Measurements from ENCODE around the gene SPHK1. TPM values are rescaled to one million over a fixed set of nuclear protein-coding genes. Genes with fewer than 3 reads are reported as not detected.
A peak's percentile ranks its signal among the peaks of the same experiment; 100 is the strongest.

Gene SPHK1
- total RNA-seq, 1 donor from 2014 or later, result 15.2 TPM

GRCh38 chr17:76384987-76385891 lies 830 bp downstream of the SPHK1 start:
- H3K9me3 Mint-ChIP-seq (ENCODE audit: unreplicated experiment), result no peaks in the 10 kb centered on the region
- peaks cover 21% of the 10 kb centered on the region for H3K4me1 Mint-ChIP-seq (ENCODE audit: unreplicated experiment)
- no peak overlapping the region for H3K27ac Mint-ChIP-seq (ENCODE audit: unreplicated experiment)
- no peaks in the 10 kb centered on the region for H3K27me3 Mint-ChIP-seq (ENCODE audit: unreplicated experiment)
- peak overlapping the region; percentile 71 for H3K4me3 Mint-ChIP-seq (ENCODE audit: unreplicated experiment)
- TF ChIP-seq CTCF (IDR thresholded peaks at IDR 0.05), result no peak
- H3K36me3 Mint-ChIP-seq (ENCODE audit: unreplicated experiment), result peaks cover under 1% of the 10 kb centered on the region
- no peak for DNase-seq (ENCODE audit: extremely low spot score, unreplicated experiment)

- no peaks in the 10 kb centered on the region for H3K27me3 Mint-ChIP-seq (ENCODE audit: unreplicated experiment)
- no peaks in the 10 kb centered on the region for H3K9me3 Mint-ChIP-seq (ENCODE audit: unreplicated experiment)
- H3K4me3 Mint-ChIP-seq (ENCODE audit: unreplicated experiment), result peak overlapping the region; percentile 71
- peak; percentile 94 for DNase-seq (ENCODE audit: extremely low spot score, unreplicated experiment)
- TF ChIP-seq CTCF (IDR thresholded peaks at IDR 0.05), result peak; percentile 88
- H3K36me3 Mint-ChIP-seq (ENCODE audit: unreplicated experiment), result peaks cover 5% of the 10 kb centered on the region
- H3K4me1 Mint-ChIP-seq (ENCODE audit: unreplicated experiment), result peaks cover 21% of the 10 kb centered on the region
- H3K27ac Mint-ChIP-seq (ENCODE audit: unreplicated experiment), result no peak overlapping the region
Measured at GRCh38 chr17:76385892-76386786, 1.7 kb downstream of the SPHK1 start.

GRCh38 chr17:76386966-76387765 lies 2.8 kb downstream of the SPHK1 start:
- H3K9me3 Mint-ChIP-seq (ENCODE audit: unreplicated experiment), result no peaks in the 10 kb centered on the region
- peaks cover 18% of the 10 kb centered on the region for H3K4me1 Mint-ChIP-seq (ENCODE audit: unreplicated experiment)
- H3K4me3 Mint-ChIP-seq (ENCODE audit: unreplicated experiment), result no peak overlapping the region
- H3K27ac Mint-ChIP-seq (ENCODE audit: unreplicated experiment), result no peak overlapping the region
- H3K27me3 Mint-ChIP-seq (ENCODE audit: unreplicated experiment), result no peaks in the 10 kb centered on the region
- DNase-seq (ENCODE audit: extremely low spot score, unreplicated experiment), result no peak
- TF ChIP-seq CTCF (IDR thresholded peaks at IDR 0.05), result no peak
- peaks cover 7% of the 10 kb centered on the region for H3K36me3 Mint-ChIP-seq (ENCODE audit: unreplicated experiment)

GRCh38 chr17:76388966-76389888 lies 4.8 kb downstream of the SPHK1 start:
- Mint-ChIP-seq H3K4me1 (ENCODE audit: unreplicated experiment) (peaks cover 10% of the 10 kb centered on the region), H3K27me3 (ENCODE audit: unreplicated experiment) (no peaks in the 10 kb centered on the region), H3K27ac (ENCODE audit: unreplicated experiment) (no peak overlapping the region), H3K9me3 (ENCODE audit: unreplicated experiment) (no peaks in the 10 kb centered on the region), H3K36me3 (ENCODE audit: unreplicated experiment) (peaks cover 13% of the 10 kb centered on the region), H3K4me3 (ENCODE audit: unreplicated experiment) (no peak overlapping the region)
- no peak for DNase-seq (ENCODE audit: extremely low spot score, unreplicated experiment)
- no peak for TF ChIP-seq CTCF (IDR thresholded peaks at IDR 0.05)

Measured in osteocyte (in vitro differentiated cells).